ENCODE results near the gene RBM15.

Gene RBM15

DNA sequence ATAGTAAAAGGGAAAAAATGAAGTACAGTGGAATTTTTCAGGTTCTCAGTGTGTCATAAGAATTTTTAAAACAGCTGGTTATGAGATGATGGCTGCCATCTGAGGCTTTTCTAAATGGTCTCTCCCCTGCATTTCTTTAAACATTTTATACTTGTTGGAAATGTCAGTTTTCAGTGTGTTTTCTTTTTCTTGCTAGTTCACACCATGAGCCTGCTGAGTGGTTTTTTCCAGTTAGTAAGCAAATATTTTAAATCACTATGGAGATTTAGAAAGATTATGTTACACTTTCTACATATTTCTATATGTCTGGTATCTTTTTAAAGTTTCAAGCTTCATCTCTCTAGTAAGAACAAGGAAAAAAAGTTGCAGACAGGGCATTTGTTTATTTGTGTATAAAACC is 9.6 kb downstream of the RBM15 start:
- H3K9me3 ChIP-seq (ENCODE audit: insufficient read depth, low read length, severe bottlenecking), result no peaks in the 10 kb centered on the region
- no peak overlapping the region for H2AFZ ChIP-seq (ENCODE audit: low read depth, low read length)
- peaks cover 92% of the 10 kb centered on the region for H4K20me1 ChIP-seq (ENCODE audit: insufficient read depth, low read length)
- peaks cover 94% of the 10 kb centered on the region for H3K36me3 ChIP-seq (ENCODE audit: insufficient read depth, low read length)
- H3K4me1 ChIP-seq (ENCODE audit: insufficient read depth, low read length), result peaks cover 85% of the 10 kb centered on the region
- ATAC-seq (ENCODE audit: insufficient read depth, low read depth), result no peak
- H3K4me2 ChIP-seq (ENCODE audit: insufficient read depth, low read length), result peak overlapping the region; percentile 97
- H3K4me3 ChIP-seq (ENCODE audit: low read depth in 1 of 2, low read length in 2 of 2), result peak overlapping the region; percentile 13 to 47; a peak in 2 of 4 replicates
- no peak for DNase-seq
- no peak overlapping the region for H3K27ac ChIP-seq (ENCODE audit: low read length)
- H3K9ac ChIP-seq (ENCODE audit: low read depth, low read length), result peak overlapping the region; percentile 29; the same call in 1 of the 2 replicates
- TF ChIP-seq, protein P1, sequence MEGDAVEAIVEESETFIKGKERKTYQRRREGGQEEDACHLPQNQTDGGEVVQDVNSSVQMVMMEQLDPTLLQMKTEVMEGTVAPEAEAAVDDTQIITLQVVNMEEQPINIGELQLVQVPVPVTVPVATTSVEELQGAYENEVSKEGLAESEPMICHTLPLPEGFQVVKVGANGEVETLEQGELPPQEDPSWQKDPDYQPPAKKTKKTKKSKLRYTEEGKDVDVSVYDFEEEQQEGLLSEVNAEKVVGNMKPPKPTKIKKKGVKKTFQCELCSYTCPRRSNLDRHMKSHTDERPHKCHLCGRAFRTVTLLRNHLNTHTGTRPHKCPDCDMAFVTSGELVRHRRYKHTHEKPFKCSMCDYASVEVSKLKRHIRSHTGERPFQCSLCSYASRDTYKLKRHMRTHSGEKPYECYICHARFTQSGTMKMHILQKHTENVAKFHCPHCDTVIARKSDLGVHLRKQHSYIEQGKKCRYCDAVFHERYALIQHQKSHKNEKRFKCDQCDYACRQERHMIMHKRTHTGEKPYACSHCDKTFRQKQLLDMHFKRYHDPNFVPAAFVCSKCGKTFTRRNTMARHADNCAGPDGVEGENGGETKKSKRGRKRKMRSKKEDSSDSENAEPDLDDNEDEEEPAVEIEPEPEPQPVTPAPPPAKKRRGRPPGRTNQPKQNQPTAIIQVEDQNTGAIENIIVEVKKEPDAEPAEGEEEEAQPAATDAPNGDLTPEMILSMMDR (IDR thresholded peaks at IDR 0.05; ENCODE audit: borderline replicate concordance, extremely low read depth, low read length, poor library complexity, severe bottlenecking), result no peak
- TF ChIP-seq EZH2 (IDR thresholded peaks at IDR 0.05; ENCODE audit: borderline replicate concordance, low read depth, low read length, severe bottlenecking), result no peak
- peaks cover 100% of the 10 kb centered on the region for H3K79me2 ChIP-seq (ENCODE audit: insufficient read depth, low read length)
- no peaks in the 10 kb centered on the region for H3K27me3 ChIP-seq (ENCODE audit: insufficient read depth, low read length, poor library complexity)

DNA sequence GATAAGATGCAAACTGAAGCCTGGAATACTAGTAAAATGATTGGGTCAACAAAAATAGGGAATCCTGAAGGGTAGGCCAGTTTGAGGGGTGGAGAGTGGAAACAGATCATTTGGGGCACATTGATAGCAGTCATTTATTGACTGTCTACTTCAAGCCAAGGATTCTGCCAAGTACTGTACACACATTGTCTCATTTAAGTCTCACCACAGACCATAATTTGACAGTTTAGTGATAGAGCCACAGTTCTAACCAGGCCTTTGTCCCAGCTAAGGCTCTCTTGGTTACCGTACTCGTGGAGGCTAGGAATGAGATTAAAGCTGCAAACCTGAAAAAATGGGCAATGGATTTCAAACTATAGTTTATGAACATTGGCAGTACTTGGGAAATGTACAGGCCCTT is 11.2 kb downstream of the RBM15 start:
- Histone ChIP-seq H3K27ac (ENCODE audit: low read length) (0 out of 2 replicates have a peak overlapping the region, but pooled peaks have one; percentile 13), H3K4me2 (ENCODE audit: insufficient read depth, low read length) (peak overlapping the region; percentile 97)

DNA sequence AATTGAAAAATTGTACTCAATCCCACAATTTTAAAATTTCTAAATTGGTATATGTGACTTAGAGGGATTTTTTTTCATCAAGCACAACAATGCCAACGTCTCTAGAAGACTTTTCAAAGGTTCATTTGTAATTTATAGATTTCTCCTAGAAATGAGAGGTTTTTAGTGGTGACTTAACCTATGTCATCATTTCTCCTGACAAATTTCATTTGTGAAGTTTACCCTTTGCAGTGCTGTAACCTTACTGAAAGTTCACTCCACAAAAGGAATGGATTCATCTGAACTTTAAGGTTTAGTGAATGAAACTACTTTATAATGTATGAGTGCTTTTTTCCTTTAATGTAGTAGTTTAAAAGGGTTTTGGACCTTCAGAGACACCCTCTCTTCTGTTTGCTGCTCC is 16.1 kb downstream of the RBM15 start:
- ATAC-seq (ENCODE audit: insufficient read depth, low read depth), result no peak
- no peak overlapping the region for H3K9ac ChIP-seq (ENCODE audit: low read depth, low read length)
- no peak overlapping the region for H3K27ac ChIP-seq (ENCODE audit: low read length)
- peaks cover 87% of the 10 kb centered on the region for H3K36me3 ChIP-seq (ENCODE audit: insufficient read depth, low read length)
- H3K4me3 ChIP-seq (ENCODE audit: low read depth in 1 of 2, low read length in 2 of 2), result no peak overlapping the region
- H3K9me3 ChIP-seq (ENCODE audit: insufficient read depth, low read length, severe bottlenecking), result no peaks in the 10 kb centered on the region
- TF ChIP-seq EZH2 (IDR thresholded peaks at IDR 0.05; ENCODE audit: borderline replicate concordance, low read depth, low read length, severe bottlenecking), result no peak
- TF ChIP-seq, protein P1 (IDR thresholded peaks at IDR 0.05; ENCODE audit: borderline replicate concordance, extremely low read depth, low read length, poor library complexity, severe bottlenecking), result no peak
- no peak overlapping the region for H2AFZ ChIP-seq (ENCODE audit: low read depth, low read length)
- DNase-seq, result no peak
- H3K4me2 ChIP-seq (ENCODE audit: insufficient read depth, low read length), result no peak overlapping the region
- H3K27me3 ChIP-seq (ENCODE audit: insufficient read depth, low read length, poor library complexity), result no peaks in the 10 kb centered on the region
- H3K79me2 ChIP-seq (ENCODE audit: insufficient read depth, low read length), result peaks cover 100% of the 10 kb centered on the region
- peaks cover 28% of the 10 kb centered on the region for H3K4me1 ChIP-seq (ENCODE audit: insufficient read depth, low read length)
- H4K20me1 ChIP-seq (ENCODE audit: insufficient read depth, low read length), result peaks cover 60% of the 10 kb centered on the region

More for the DNA sequence above, 11.2 kb downstream of the RBM15 start:
- Histone ChIP-seq H3K9ac (ENCODE audit: low read depth, low read length) (peak overlapping the region; percentile 10; the same call in 1 of the 2 replicates), H4K20me1 (ENCODE audit: insufficient read depth, low read length) (peaks cover 80% of the 10 kb centered on the region), H3K27me3 (ENCODE audit: insufficient read depth, low read length, poor library complexity) (no peaks in the 10 kb centered on the region), H2AFZ (ENCODE audit: low read depth, low read length) (no peak overlapping the region), H3K79me2 (ENCODE audit: insufficient read depth, low read length) (peaks cover 100% of the 10 kb centered on the region), H3K9me3 (ENCODE audit: insufficient read depth, low read length, severe bottlenecking) (no peaks in the 10 kb centered on the region), H3K36me3 (ENCODE audit: insufficient read depth, low read length) (peaks cover 88% of the 10 kb centered on the region), H3K4me3 (ENCODE audit: low read depth in 1 of 2, low read length in 2 of 2) (peak overlapping the region in 1 of 2 experiments; percentile 37; a peak in 2 of 4 replicates), H3K4me1 (ENCODE audit: insufficient read depth, low read length) (peaks cover 73% of the 10 kb centered on the region)
- TF ChIP-seq EZH2 (IDR thresholded peaks at IDR 0.05; ENCODE audit: borderline replicate concordance, low read depth, low read length, severe bottlenecking), result no peak
- TF ChIP-seq, protein P1 (IDR thresholded peaks at IDR 0.05; ENCODE audit: borderline replicate concordance, extremely low read depth, low read length, poor library complexity, severe bottlenecking), result no peak
- ATAC-seq (ENCODE audit: insufficient read depth, low read depth) (peak; percentile 60), DNase-seq (no peak)

Measured in DND-41 (cell line).